Ectodermal cell (in vitro differentiated cells): Measurements from ENCODE around the gene GPR108. TPM values are rescaled to one million over a fixed set of nuclear protein-coding genes. Genes with fewer than 3 reads are reported as not detected.
A peak's percentile ranks its signal among the peaks of the same experiment; 100 is the strongest.
"Not testable (repeated sequence)": the region's sequence is repeated elsewhere in the genome, so short reads cannot be mapped to it uniquely, and the experiment has no call there.

Source experiments
- H3K27ac ChIP-seq: 2 replicates; pipeline ENCODE4 v1.7.0; 2013; ENCODE audit warnings: mild to moderate bottlenecking, low read depth, low read length; ENCODE audit not compliant: insufficient read depth, poor library complexity, severe bottlenecking
- H3K27me3 ChIP-seq: 2 replicates; pipeline ENCODE4 v1.7.0; 2013; ENCODE audit warnings: mild to moderate bottlenecking, low read length; ENCODE audit not compliant: insufficient read depth, control insufficient read depth, poor library complexity, severe bottlenecking
- H3K36me3 ChIP-seq: one replicate; pipeline ENCODE4 v1.7.0; 2013; ENCODE audit warnings: low read length; ENCODE audit not compliant: control insufficient read depth, insufficient read depth
- H3K4me1 ChIP-seq: one replicate; pipeline ENCODE4 v1.7.0; 2013; ENCODE audit warnings: low read length; ENCODE audit not compliant: control insufficient read depth, insufficient read depth
- H3K4me3 ChIP-seq: 2 replicates; pipeline ENCODE4 v1.7.0; 2013; ENCODE audit warnings: low read depth, low read length, control low read depth; ENCODE audit not compliant: insufficient read depth
- H3K9me3 ChIP-seq: 2 replicates; pipeline ENCODE4 v1.7.0; 2013; ENCODE audit warnings: mild to moderate bottlenecking, low read length, moderate library complexity; ENCODE audit not compliant: control insufficient read depth
- WGBS, 2 experiments: methylation state at CpG; one replicate each; pipeline ENCODE4 v1.1.7; 2013; ENCODE audit warnings: missing lambda C conversion rate in 2 of 2; 5-methylcytosine and 5-hydroxymethylcytosine counted together
- polyA plus RNA-seq, 4 experiments: library from polyadenylated mRNA; stranded (reverse); fragments of 50-300 nt; gene quantifications; one replicate each; pipeline ENCODE4 v1.2.3, GENCODE V29; 2013

The GPR108 gene
- polyA plus RNA-seq (2013, experiment 1 of 4), result 44.3 TPM
- polyA plus RNA-seq (2013, experiment 2 of 4), result 37.0 TPM
- 37.4 TPM for polyA plus RNA-seq (2013, experiment 3 of 4)
- 38.1 TPM for polyA plus RNA-seq (2013, experiment 4 of 4)

DNA sequence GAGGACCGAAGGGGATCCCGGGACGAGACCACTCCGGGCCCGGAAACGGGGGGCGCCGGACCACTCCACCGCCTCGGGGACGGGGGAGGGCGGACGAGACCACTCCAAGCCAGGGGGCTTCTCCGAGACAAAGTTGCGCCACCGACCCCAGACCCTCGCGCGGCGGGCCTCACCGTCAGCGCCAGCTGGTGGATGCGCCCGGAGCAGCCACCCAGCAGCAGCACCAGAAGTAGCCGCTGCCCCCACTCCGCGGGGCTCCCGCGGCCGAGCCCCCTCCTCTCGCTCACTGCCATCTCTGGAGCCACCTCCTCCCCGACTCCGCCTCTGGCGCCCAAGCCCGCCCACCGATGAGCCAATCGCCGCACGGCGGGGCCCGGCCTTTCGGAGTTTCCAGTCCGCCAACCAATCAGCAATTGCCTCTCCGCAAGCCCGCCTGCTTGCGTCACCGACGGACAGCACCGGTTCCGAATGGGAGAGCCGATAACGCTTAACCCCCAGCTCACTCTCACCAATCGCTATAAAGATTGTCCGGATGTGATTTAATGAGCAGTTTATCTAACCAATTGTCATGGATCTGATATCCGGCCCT is at the start of gene GPR108:
Gene GPR108, minus strand, starts transcription at position 297 of the 589 bp plus-strand sequence. Its CDS starts 4 bp downstream, at position 293.
- Histone ChIP-seq H3K4me1 (peaks cover 25% of the 10 kb centered on the region), H3K27me3 (no peaks in the 10 kb centered on the region), H3K4me3 (peak within 1 kb of the TSS; percentile 76), H3K9me3 (no peaks in the 10 kb centered on the region), H3K27ac (peak within 1 kb of the TSS; percentile 99), H3K36me3 (no peaks in the 10 kb centered on the region)
- 0% methylated on average over 55 of the region's 55 CpGs for WGBS, 2 experiments

- H3K4me1 ChIP-seq, result no peaks in the 10 kb centered on the region
- H3K27ac ChIP-seq, result no peak overlapping the region
- no peaks in the 10 kb centered on the region for H3K36me3 ChIP-seq
- H3K27me3 ChIP-seq, result no peaks in the 10 kb centered on the region
- no peaks in the 10 kb centered on the region for H3K9me3 ChIP-seq
- H3K4me3 ChIP-seq, result no peak overlapping the region
- 79 to 83% methylated on average over 4 of the region's 4 CpGs for WGBS, 2 experiments
Observed at GRCh38 chr19:6779206-6779605, 41.8 kb upstream of the GPR108 start.

DNA sequence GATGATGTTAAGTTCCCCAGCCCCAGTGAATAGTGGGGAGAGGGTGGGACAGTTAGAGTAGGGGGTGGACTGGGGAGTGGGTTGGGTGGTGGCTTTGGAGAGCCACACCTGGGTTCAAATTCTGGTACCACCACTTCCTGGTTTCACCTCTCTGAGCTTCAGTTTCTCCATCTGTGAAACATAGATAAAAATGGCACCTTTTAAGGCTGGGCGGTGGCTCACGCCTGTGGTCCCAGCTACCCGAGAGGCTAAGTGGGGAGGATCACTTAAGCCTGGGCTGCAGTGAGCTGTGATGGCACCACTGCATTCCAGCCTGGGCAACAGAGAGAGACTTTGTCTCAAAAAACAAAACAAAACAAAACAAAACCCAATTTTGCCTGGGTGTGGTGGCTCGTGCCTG is 41.0 kb upstream of the GPR108 start:
- no peak overlapping the region for H3K4me3 ChIP-seq

DNA sequence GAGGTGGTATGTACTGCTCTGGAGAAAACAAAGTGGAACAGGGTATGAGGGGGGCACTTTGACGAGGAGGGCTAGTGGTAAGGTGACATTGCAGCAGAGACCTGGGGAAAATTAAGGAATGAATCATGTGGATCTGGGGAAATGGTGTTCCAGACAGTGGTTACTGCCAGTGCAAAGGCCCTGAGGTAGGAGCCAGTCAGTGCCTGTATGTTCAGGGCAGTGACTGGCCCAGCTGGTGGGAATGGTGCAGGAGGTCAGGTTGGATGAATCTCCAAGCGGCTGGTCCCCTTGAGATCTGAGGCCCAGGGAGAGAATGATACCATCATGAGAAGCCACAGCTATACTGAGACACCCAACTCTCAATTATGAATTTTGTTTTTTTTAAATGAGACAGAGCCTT is 40.1 kb upstream of the GPR108 start:
- Histone ChIP-seq H3K27ac (no peak overlapping the region), H3K4me3 (no peak overlapping the region), H3K4me1 (no peaks in the 10 kb centered on the region), H3K27me3 (no peaks in the 10 kb centered on the region), H3K36me3 (no peaks in the 10 kb centered on the region), H3K9me3 (no peaks in the 10 kb centered on the region)
- 79 to 87% methylated on average over 1 to 2 of the region's 2 CpGs for WGBS, 2 experiments

More for the DNA sequence above, 41.0 kb upstream of the GPR108 start:
- Histone ChIP-seq H3K27me3 (no peaks in the 10 kb centered on the region), H3K36me3 (no peaks in the 10 kb centered on the region), H3K4me1 (no peaks in the 10 kb centered on the region), H3K27ac (no peak overlapping the region), H3K9me3 (no peaks in the 10 kb centered on the region)
- 84 to 90% methylated on average over 4 of the region's 4 CpGs for WGBS, 2 experiments

- WGBS, 2 experiments, result 81 to 83% methylated on average over 4 of the region's 4 CpGs
- Histone ChIP-seq H3K27ac (no peak overlapping the region), H3K4me3 (no peak overlapping the region), H3K36me3 (no peaks in the 10 kb centered on the region), H3K9me3 (no peaks in the 10 kb centered on the region), H3K27me3 (no peaks in the 10 kb centered on the region), H3K4me1 (no peaks in the 10 kb centered on the region)
Observed at GRCh38 chr19:6776999-6777398, 39.6 kb upstream of the GPR108 start.

GRCh38 chr19:6776045-6776444 is 38.7 kb upstream of the GPR108 start:
- not testable (repeated sequence) for H3K27ac ChIP-seq, H3K4me3 ChIP-seq, H3K27me3 ChIP-seq, H3K36me3 ChIP-seq, H3K4me1 ChIP-seq, H3K9me3 ChIP-seq

DNA sequence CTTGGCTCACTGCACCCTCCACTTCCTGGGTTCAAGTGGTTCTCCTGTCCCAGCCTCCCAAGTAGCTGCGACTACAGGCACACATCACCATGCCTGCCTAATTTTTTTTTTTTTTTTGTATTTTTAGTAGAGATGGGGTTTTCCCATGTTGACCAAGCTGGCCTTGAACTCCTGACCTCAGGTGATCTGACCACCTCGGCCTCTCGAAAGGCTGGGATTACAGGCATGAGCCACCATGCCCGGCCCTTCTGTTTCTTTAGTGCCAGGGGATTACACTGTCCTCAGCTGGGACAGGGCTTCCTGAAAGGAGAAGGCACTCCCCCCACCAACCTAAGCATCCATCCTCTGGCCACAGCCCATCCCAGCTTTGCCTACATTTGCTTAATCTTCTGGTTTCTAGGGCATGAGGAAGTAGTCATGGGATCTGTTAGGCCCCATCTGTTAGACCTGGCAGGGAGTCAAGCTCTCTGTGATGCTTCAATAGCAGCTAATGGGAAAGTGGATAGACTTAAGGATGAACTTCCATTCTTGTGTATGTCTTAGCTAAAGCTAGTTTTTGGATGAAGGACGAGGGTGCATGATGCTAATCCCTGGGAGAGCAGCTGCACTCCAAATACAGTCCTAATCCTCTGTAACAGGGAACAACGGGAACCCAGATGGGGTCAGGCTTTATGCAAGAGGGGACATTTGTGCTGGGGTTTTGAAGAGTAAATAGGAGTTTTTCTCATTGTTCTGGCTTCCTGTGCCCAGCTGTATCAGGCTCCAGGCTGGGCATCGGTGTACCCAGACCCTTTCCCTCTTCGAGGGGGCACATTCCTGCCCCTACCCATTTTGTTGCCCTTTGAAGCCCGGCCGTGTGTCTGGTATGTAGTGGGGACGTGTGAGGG is 37.7 kb upstream of the GPR108 start:
- WGBS, 2 experiments, result 75 to 78% methylated on average over 10 of the region's 11 CpGs
- H3K4me3 ChIP-seq, result no peak overlapping the region

GRCh38 chr19:6773323-6773931 is 36.0 kb upstream of the GPR108 start:
- WGBS, 2 experiments, result 73 to 78% methylated on average over 8 of the region's 8 CpGs
- Histone ChIP-seq H3K36me3 (no peaks in the 10 kb centered on the region), H3K4me1 (no peaks in the 10 kb centered on the region), H3K4me3 (no peak overlapping the region), H3K9me3 (no peaks in the 10 kb centered on the region), H3K27me3 (no peaks in the 10 kb centered on the region), H3K27ac (no peak overlapping the region)

More for the DNA sequence above, 37.7 kb upstream of the GPR108 start:
- H3K27ac ChIP-seq, result no peak overlapping the region
- H3K4me1 ChIP-seq, result no peaks in the 10 kb centered on the region
- no peaks in the 10 kb centered on the region for H3K9me3 ChIP-seq
- no peaks in the 10 kb centered on the region for H3K36me3 ChIP-seq
- H3K27me3 ChIP-seq, result no peaks in the 10 kb centered on the region

- 84 to 89% methylated on average over 14 of the region's 14 CpGs for WGBS, 2 experiments
- no peak overlapping the region for H3K4me3 ChIP-seq
- no peaks in the 10 kb centered on the region for H3K4me1 ChIP-seq
- no peaks in the 10 kb centered on the region for H3K9me3 ChIP-seq
- peaks cover 4% of the 10 kb centered on the region for H3K27me3 ChIP-seq
- H3K27ac ChIP-seq, result no peak overlapping the region
- no peaks in the 10 kb centered on the region for H3K36me3 ChIP-seq
Observed at GRCh38 chr19:6772866-6773322, 35.5 kb upstream of the GPR108 start.
